ENCODE data around the gene TLL2. TPM values are rescaled to one million over a fixed set of nuclear protein-coding genes. Genes with fewer than 3 reads are reported as not detected.

TLL2 gene
- total RNA-seq, 1 experiment from 2014 or later: 0.11 TPM

DNA sequence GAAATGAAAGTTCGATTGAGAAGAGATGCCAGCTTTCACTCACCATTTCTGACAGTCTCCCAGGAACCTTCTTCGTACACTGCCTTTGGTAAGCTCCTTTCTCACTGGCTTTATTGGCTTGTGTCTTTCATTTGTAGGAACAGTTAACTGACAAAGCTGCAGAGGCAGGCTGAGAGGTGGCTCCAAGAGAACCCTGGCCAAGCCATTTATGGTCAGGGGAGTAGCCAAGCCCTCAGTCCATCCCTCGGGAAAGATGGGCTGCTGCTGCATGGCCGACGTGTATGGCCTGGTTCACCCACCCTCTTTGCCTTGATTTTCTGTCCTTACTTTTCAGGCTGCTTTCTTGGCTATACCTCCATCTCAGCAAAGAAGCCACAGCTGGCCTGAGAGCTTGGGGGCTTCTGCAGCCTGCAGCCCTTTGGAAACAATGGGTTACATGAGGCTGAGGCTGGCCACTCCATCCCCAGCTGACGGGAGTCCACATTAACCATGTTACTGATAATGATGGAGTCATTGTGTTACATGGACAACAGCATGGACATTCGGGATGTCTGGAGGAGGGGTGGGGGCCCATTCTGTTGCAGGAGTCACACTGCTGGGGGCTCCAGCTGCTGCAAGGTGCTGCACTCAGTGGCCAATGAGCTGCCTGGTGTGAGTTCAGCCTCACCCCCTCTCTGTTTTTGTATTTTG, 154.7 kb downstream of the TLL2 start, which contains the start of gene OPALIN:
OPALIN (minus strand) TSS at position 152 of the 690 bp plus-strand sequence; CDS start at position 46, 106 bp downstream.
- no peak for DNase-seq (ENCODE audit: low read depth, low spot score)
- in situ Hi-C loops (cut with HindIII; ENCODE audit: low pct_unique_long_range_greater_than_20kb, low sequenced_read_pairs): no loop called here

- no peak for DNase-seq (ENCODE audit: low read depth, low spot score)
- in situ Hi-C loops (cut with HindIII; ENCODE audit: low pct_unique_long_range_greater_than_20kb, low sequenced_read_pairs): no loop called here
Observed at GRCh38 chr10:96357038-96357620, 156.6 kb downstream of the TLL2 start.

GRCh38 chr10:96352582-96352981, 161.1 kb downstream of the TLL2 start:
- DNase-seq (ENCODE audit: low read depth, low spot score): no peak
- in situ Hi-C loops (cut with HindIII; ENCODE audit: low pct_unique_long_range_greater_than_20kb, low sequenced_read_pairs): no loop called here

DNA sequence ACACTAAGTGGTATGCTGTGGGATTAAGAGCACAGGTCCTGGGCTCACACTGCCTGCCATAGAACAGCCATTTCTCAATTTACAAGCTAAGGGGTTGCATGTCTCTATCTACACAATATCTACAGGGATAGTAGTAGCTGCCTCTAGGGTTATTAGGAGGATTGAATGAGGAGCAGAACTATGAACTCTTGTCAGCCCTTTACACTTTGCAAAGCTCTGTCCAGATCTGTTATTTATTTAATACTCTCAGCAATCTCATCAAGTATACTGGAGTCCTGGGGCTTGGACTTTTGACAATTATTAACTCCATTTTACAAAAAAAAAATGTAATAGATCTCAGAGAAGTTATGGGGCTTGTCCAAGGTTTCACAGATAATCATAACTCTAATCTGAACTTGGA, 161.7 kb downstream of the TLL2 start:
- no peak for DNase-seq (ENCODE audit: low read depth, low spot score)
- in situ Hi-C loops (cut with HindIII; ENCODE audit: low pct_unique_long_range_greater_than_20kb, low sequenced_read_pairs): no loop called here

DNA sequence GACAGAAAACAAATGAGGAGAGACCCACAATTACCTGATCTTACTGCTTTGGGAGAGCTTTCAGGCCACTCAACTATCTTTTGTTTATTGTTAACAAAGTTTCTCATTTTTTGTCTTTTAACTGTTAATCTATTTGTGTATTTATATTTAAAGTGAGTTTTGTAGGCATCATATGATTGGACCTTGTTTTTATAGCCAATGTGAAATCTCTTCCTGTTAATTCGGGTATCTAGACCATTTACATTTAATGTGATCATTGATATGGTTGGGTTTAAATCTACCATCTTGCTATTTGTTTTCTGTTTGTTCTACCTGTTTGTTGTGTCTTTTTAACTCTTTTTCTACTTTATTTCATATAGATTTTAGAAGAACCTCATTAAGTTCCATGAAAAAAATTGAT, 167.4 kb downstream of the TLL2 start:
- no peak for DNase-seq (ENCODE audit: low read depth, low spot score)
- in situ Hi-C loops (cut with HindIII; ENCODE audit: low pct_unique_long_range_greater_than_20kb, low sequenced_read_pairs): no loop called here

DNA sequence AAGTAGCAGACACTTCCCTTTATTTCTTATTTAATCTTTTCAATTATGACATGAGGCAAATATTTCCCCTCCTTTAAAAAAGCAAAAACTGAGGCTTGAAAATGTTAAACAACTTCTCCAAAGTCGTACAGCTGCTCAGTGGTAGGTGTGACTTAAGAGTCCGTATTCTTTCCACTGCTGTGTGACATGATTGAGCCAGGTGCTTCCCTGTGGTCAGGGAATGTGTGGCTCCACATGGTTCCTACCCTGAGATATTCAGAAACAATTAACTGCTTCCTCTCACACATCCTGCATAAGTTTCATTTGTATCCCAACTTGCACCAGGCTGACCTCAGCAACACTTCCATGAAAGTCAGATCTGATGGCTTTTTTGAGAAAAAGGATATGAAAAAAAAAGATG, 168.5 kb downstream of the TLL2 start:
- DNase-seq (ENCODE audit: low read depth, low spot score): no peak
- in situ Hi-C loops (cut with HindIII; ENCODE audit: low pct_unique_long_range_greater_than_20kb, low sequenced_read_pairs): no loop called here

DNA sequence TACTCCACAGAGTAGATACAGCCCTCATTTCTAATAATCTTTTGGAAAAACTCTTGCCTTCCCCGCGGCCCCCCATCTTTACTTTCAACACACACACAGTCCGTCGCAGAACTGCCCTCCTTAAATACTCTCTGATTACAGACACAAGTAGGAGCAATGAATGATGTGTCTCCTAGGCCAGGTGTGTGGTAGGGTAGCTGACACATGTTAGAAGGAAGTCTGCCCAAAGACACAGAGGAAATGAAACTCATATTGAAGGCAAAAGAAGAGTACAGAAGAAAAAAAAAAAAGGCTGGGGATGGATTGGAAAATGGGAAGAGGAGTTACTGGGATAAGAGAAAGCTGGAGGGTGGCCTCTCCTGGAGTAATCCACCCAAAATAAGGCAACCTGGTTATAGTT, 169.5 kb downstream of the TLL2 start:
- no peak for DNase-seq (ENCODE audit: low read depth, low spot score)
- in situ Hi-C loops (cut with HindIII; ENCODE audit: low pct_unique_long_range_greater_than_20kb, low sequenced_read_pairs): no loop called here

GRCh38 chr10:96342402-96342801, 171.3 kb downstream of the TLL2 start:
- in situ Hi-C loops (cut with HindIII; ENCODE audit: low pct_unique_long_range_greater_than_20kb, low sequenced_read_pairs): no loop called here

DNA sequence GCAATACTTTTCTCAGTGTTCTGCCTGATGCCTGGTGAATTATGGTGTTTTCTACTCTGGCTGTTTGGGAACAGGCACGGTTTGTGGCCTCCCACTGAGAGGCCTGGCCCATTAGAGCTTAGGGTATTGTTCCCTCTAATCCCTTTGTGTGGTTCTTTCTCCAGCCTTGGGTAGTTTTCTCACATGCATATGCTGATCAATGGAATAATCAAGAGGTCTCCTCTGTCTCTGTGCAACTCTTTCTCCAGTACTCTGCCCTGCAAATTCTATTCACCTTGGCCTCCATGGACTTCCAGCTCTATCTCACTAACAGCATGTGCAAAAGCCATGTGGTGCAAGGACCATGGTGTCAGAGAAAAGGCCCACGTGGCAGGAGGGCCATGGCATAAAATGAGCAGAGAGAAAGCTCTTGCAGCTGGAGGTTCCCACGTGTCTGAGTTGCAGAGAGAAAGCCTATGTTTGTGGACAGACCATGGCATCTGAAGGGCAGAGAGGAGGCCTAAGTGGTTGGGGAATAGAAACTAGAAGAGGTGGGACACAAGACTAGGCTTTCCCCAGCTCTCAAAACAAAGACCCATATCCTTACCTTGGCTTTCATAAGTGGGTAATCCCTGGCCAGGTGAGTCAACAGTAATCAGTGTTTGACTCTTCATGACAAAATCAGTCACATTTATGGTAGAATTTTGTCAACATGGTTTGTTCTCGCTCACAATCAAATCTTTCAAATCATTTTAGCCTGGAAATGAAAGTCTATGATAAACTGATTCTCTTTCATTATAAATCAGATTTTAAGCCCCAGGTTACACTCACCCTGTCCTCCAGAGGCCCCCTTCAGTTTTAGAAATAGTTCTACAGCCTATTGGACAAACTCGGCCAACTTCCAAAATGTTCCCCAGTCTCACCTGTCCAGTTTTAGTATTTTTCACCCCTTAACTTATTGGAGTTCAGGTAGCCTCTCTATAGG, 172.2 kb downstream of the TLL2 start:
- in situ Hi-C loops (cut with HindIII; ENCODE audit: low pct_unique_long_range_greater_than_20kb, low sequenced_read_pairs): no loop called here
- DNase-seq (ENCODE audit: low read depth, low spot score): no peak

More at GRCh38 chr10:96342402-96342801, 171.3 kb downstream of the TLL2 start:
- DNase-seq (ENCODE audit: low read depth, low spot score): no peak

DNA sequence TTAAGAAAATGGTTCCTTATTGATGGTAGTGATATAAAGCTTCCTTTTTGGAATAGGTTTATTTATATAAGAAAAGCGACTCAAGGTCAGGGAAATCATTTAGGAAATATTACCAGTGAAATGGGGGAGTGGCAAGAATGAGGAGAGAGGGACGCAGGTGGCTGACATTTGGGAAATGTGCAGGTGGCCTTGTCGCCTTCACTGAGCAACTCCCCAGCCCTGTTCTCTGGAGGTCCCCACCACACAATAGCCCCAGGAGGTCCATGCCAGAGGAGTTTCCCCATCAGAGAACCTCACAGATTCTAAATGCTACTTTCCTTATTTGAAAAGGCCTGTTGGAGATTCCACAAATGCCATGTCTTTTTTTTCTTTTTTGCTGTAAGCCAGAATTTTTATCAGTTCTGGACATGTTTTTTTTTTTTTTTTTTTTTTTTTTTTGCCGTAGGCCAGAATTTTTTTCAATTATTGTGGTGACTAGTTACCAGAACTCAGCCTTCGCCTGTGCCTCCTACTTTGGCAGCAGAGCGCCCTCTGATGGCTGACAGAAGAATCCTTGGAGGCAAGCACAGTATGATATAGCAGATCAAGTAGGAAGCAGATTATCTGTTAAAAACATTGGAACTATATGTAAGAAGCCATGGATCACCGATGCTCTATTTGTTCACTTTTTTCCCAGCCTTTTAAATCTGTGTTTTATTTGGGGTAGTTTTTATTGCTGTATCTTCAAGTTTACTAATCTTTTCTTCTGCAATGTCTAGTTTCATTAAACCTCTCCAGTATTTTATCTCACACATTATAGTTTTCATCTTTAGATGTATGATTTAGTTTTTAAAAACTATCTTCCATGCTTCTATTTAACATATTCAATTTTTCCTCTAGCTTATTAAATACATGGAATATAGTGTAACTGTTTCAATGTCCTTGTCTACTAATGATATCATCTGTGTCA, 173.5 kb downstream of the TLL2 start:
- in situ Hi-C loops (cut with HindIII; ENCODE audit: low pct_unique_long_range_greater_than_20kb, low sequenced_read_pairs): no loop called here
- DNase-seq (ENCODE audit: low read depth, low spot score): peak; percentile 76

- no peak for DNase-seq (ENCODE audit: low read depth, low spot score)
- in situ Hi-C loops (cut with HindIII; ENCODE audit: low pct_unique_long_range_greater_than_20kb, low sequenced_read_pairs): no loop called here
Observed at GRCh38 chr10:96339383-96339782, 174.3 kb downstream of the TLL2 start.

DNA sequence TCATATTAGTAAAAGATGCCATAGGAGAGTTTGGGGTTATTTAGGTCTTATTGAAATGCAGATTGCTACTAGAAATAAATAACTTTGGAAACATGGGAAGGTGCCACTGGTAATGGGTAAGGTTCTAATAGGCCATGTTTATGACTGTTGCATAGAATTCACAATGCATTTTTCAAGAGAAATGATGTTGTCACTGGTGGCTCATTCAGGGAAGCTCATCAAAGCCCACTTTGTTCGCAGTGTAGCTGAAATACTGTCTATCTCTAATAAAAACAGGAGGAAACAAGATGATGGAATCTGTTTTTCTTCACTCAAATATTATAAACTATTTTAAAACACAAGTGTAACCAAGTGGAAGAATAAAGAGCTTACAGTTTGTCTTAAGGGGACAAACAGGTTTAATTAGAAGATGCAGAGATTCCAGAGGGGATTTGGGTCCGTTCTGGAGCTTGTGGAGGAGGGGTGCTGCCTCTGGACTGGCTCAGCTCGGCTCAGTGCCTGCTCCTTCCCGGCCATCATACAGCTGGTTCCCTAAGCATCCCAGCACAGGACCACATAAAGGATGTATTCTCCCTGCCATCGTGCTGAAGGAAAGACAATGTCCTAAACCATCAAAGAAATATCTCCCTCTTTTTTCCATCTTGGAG, 175.3 kb downstream of the TLL2 start:
- DNase-seq (ENCODE audit: low read depth, low spot score): peak; percentile 2
- in situ Hi-C loops (cut with HindIII; ENCODE audit: low pct_unique_long_range_greater_than_20kb, low sequenced_read_pairs): no loop called here

DNA sequence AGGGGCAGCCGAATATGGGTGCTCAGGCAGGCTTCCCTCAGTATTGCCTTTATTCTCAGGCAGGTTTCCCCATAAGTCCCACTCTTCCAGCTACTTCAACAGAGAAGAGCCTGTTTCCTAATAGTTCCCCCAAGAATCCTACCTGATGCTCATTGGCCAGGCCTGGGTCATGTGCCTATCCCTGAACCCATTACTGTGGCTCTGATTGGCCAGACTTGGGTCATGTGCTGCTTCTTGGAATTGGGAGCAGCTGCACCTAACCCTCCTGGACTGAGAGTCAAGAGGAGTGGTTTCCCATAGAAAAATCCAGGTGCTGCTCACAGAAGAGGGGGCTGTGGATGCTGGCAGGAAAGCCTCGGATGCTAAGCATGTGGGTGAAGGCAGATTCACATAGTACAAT, 176.6 kb downstream of the TLL2 start:
- in situ Hi-C loops (cut with HindIII; ENCODE audit: low pct_unique_long_range_greater_than_20kb, low sequenced_read_pairs): no loop called here
- DNase-seq (ENCODE audit: low read depth, low spot score): no peak

GRCh38 chr10:96334616-96335526, 178.9 kb downstream of the TLL2 start:
- peak; percentile 52 for DNase-seq (ENCODE audit: low read depth, low spot score)
- in situ Hi-C loops (cut with HindIII; ENCODE audit: low pct_unique_long_range_greater_than_20kb, low sequenced_read_pairs): no loop called here

DNA sequence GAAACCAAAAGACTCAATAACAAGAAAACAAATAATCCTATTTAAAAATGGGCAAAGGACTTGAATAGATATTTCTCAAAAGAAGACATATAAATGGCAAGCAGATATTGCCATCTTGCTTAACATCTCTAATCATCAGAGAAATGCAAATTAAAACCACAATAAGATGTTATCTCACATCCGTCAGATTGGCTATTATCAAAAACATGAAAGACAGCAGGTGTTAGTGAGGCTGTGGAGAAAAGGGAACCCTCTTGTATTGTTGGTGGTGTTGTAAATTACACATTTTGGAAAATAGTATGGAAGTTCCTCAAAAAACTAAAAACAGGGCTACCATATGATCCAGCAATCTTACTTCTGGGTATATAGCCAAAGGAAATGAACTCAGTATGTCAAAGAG, 180.6 kb downstream of the TLL2 start:
- no peak for DNase-seq (ENCODE audit: low read depth, low spot score)
- in situ Hi-C loops (cut with HindIII; ENCODE audit: low pct_unique_long_range_greater_than_20kb, low sequenced_read_pairs): no loop called here

DNA sequence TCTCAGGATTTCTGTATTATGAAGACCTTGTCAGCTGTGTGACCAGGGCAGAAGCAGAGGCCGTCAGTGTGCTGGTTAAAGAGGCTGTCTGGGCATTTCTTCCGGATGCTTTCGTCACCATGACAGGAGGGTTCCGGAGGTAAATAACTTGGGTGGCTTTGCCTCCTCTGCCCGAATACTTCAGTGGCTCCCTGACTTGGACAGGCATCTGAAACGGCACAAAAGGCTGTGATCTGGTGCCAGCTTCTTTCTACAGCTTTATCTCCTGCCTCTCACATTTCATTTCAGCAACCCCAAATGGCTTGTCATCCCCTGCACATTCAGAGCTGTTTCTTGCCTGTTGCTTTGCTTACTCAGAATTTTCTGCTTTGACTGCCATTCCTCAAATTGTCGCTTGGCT, 186.3 kb downstream of the TLL2 start:
- in situ Hi-C loops (cut with HindIII; ENCODE audit: low pct_unique_long_range_greater_than_20kb, low sequenced_read_pairs): no loop called here

More for the DNA sequence above, 186.3 kb downstream of the TLL2 start:
- DNase-seq (ENCODE audit: low read depth, low spot score): no peak
